Stimulated activated CD4-positive, alpha-beta T cell treated with anti-CD3 and anti-CD28 coated beads, Interleukin-12 subunit alpha, Interleukin-12 subunit beta, amount 100 ng/mL, for 24 hours (primary cell): ENCODE results near the gene PALD1.

ENCODE experiments used
- DNase-seq, 2 experiments: peaks; one replicate each; pipeline ENCODE4 v3.0.0-alpha.2; 2020; ENCODE audit warnings: low read depth in 2 of 2

The PALD1 gene

GRCh38 chr10:70589762-70590654 lies 111.4 kb downstream of the PALD1 start:
- no peak for DNase-seq

- DNase-seq, result no peak
Measured at GRCh38 chr10:70590655-70591416, 112.3 kb downstream of the PALD1 start.

GRCh38 chr10:70592186-70592735 lies 113.7 kb downstream of the PALD1 start:
- DNase-seq, result no peak

GRCh38 chr10:70592746-70593512 lies 114.4 kb downstream of the PALD1 start:
- no peak for DNase-seq

GRCh38 chr10:70593513-70593890 lies 114.9 kb downstream of the PALD1 start:
- DNase-seq, result no peak

- no peak for DNase-seq
Measured at GRCh38 chr10:70594161-70594560, 115.6 kb downstream of the PALD1 start.

- DNase-seq, result no peak
Measured at GRCh38 chr10:70595566-70596016, 117.0 kb downstream of the PALD1 start.

- no peak for DNase-seq
Measured at GRCh38 chr10:70596110-70596798, 117.7 kb downstream of the PALD1 start.

- DNase-seq, result no peak
Measured at GRCh38 chr10:70596860-70597809, 118.6 kb downstream of the PALD1 start.

- no peak for DNase-seq
Measured at GRCh38 chr10:70597856-70598815, 119.6 kb downstream of the PALD1 start.

- no peak for DNase-seq
Measured at GRCh38 chr10:70598857-70599295, 120.3 kb downstream of the PALD1 start.

- no peak for DNase-seq
Measured at GRCh38 chr10:70599319-70599718, 120.8 kb downstream of the PALD1 start.

GRCh38 chr10:70599791-70600190 lies 121.2 kb downstream of the PALD1 start:
- no peak for DNase-seq

GRCh38 chr10:70600512-70601395 lies 122.2 kb downstream of the PALD1 start:
- DNase-seq, result no peak

- no peak for DNase-seq
Measured at GRCh38 chr10:70601746-70602145, 123.2 kb downstream of the PALD1 start.

- DNase-seq, result peak; percentile 30 to 52
Measured at GRCh38 chr10:70602665-70603448, 124.3 kb downstream of the PALD1 start, which contains the start of gene PRF1. TSS of gene PRF1 (minus strand) at chr10:70602741. CDS start at chr10:70600902, 1,839 bp downstream.

- no peak for DNase-seq
Measured at GRCh38 chr10:70603449-70603801, 124.9 kb downstream of the PALD1 start.
